IMR-90 (cell line): ENCODE data around the gene SUPT3H. TPM values are rescaled to one million over a fixed set of nuclear protein-coding genes. Genes with fewer than 3 reads are reported as not detected.

ENCODE experiments used
- ATAC-seq: fragments of 200-7000 bp; cut with Tn5 transposase; 2 replicates; pipeline ENCODE4 v1.9.1; 2020; ENCODE audit warnings: low read depth, mild to moderate bottlenecking, moderate library complexity
- BruUV-seq: library from RNA; stranded (reverse); fragments of 400-500 nt; replicated peaks from 2 replicates; lab custom pipeline; 2021; lab: Mats Ljungman, UMichigan
- CTCF ChIA-PET: fragments of 300-600 bp; formaldehyde crosslinking; extraction: SDS; loops from one replicate; lab custom pipeline; 2021; ENCODE audit warnings: antibody characterized with exemption; lab: Yijun Ruan, JAX
- POLR2A ChIA-PET: fragments of 300-600 bp; sonication (Branson Sonifier 250); formaldehyde crosslinking; loops from one replicate; lab custom pipeline; 2022; ENCODE audit warnings: antibody characterized with exemption; ENCODE audit not compliant: unreplicated experiment; lab: Charles Lee
- DNase-seq: peaks from one replicate; pipeline ENCODE4 v3.0.0; 2013
- H2AFZ ChIP-seq: replicated peaks from 2 replicates; pipeline ENCODE3; 2013; ENCODE audit warnings: low read length, mild to moderate bottlenecking; ENCODE audit not compliant: poor library complexity
- H2AK5ac ChIP-seq: 2 replicates; pipeline ENCODE4 v1.6.1; 2013; ENCODE audit warnings: low read depth, low read length, inconsistent platforms
- H2AK9ac ChIP-seq: replicated peaks from 2 replicates; pipeline ENCODE3; 2013; ENCODE audit warnings: mild to moderate bottlenecking, low read depth, low read length, moderate library complexity; ENCODE audit not compliant: poor library complexity
- H2BK120ac ChIP-seq: 2 replicates; pipeline ENCODE4 v1.6.1; 2013; ENCODE audit warnings: low read depth, low read length, inconsistent platforms
- H2BK15ac ChIP-seq: 3 replicates; pipeline ENCODE4 v1.6.1; 2013; ENCODE audit warnings: low read depth, low read length, inconsistent platforms
- H2BK20ac ChIP-seq: 2 replicates; pipeline ENCODE4 v1.6.1; 2013; ENCODE audit warnings: low read depth, mild to moderate bottlenecking, inconsistent platforms, low read length, moderate library complexity
- H2BK5ac ChIP-seq: 2 replicates; pipeline ENCODE4 v1.6.1; 2013; ENCODE audit warnings: mild to moderate bottlenecking, low read depth, low read length, inconsistent platforms; ENCODE audit not compliant: poor library complexity, severe bottlenecking
- H3K14ac ChIP-seq: replicated peaks from 2 replicates; pipeline ENCODE4 v1.6.1; 2013; ENCODE audit warnings: low read depth, low read length, inconsistent platforms
- H3K18ac ChIP-seq: 2 replicates; pipeline ENCODE4 v1.6.1; 2013; ENCODE audit warnings: low read depth, low read length, control low read depth
- H3K23ac ChIP-seq: 2 replicates; pipeline ENCODE4 v1.6.1; 2013; ENCODE audit warnings: low read depth, low read length, inconsistent platforms
- H3K27ac ChIP-seq: 2 replicates; pipeline ENCODE4 v1.5.1; 2013; ENCODE audit warnings: mild to moderate bottlenecking, control low read depth, low read length; ENCODE audit not compliant: insufficient read depth
- H3K27me3 ChIP-seq: 2 replicates; pipeline ENCODE4 v1.6.1; 2013; ENCODE audit warnings: low read length; ENCODE audit not compliant: control insufficient read depth, insufficient read depth
- H3K36me3 ChIP-seq: 2 replicates; pipeline ENCODE4 v1.6.1; 2013; ENCODE audit warnings: low read length, mixed read lengths; ENCODE audit not compliant: control insufficient read depth, insufficient read depth
- H3K4ac ChIP-seq: 2 replicates; pipeline ENCODE4 v1.6.1; 2013; ENCODE audit warnings: low read depth, low read length, inconsistent platforms
- H3K4me1 ChIP-seq: 2 replicates; pipeline ENCODE4 v1.6.1; 2013; ENCODE audit warnings: low read length, mixed read lengths; ENCODE audit not compliant: control insufficient read depth, insufficient read depth
- H3K4me2 ChIP-seq: 2 replicates; pipeline ENCODE4 v1.6.1; 2013; ENCODE audit warnings: low read depth, mild to moderate bottlenecking, control low read depth, low read length, moderate library complexity
- H3K4me3 ChIP-seq: 2 replicates; pipeline ENCODE4 v1.5.1; 2013; ENCODE audit warnings: low read depth, mild to moderate bottlenecking, control low read depth, low read length, moderate library complexity; ENCODE audit not compliant: insufficient read depth
- H3K56ac ChIP-seq: 2 replicates; pipeline ENCODE4 v1.6.1; 2013; ENCODE audit warnings: low read length, inconsistent platforms; ENCODE audit not compliant: insufficient read depth; ENCODE audit errors: extremely low read depth
- H3K79me1 ChIP-seq, 2 experiments: 2 replicates each; pipeline ENCODE4 v1.6.1; 2013; ENCODE audit warnings: low read length in 2 of 2, inconsistent platforms in 1 of 2, low read depth in 1 of 2
- H3K9ac ChIP-seq: 2 replicates; pipeline ENCODE4 v1.6.1; 2013; ENCODE audit warnings: low read depth, low read length, control low read depth
- H3K9me1 ChIP-seq: 2 replicates; pipeline ENCODE4 v1.6.1; 2013; ENCODE audit warnings: low read length, inconsistent platforms; ENCODE audit not compliant: insufficient read depth
- H3K9me3 ChIP-seq: 2 replicates; pipeline ENCODE4 v1.6.1; 2013; ENCODE audit warnings: low read length; ENCODE audit not compliant: control insufficient read depth, insufficient read depth
- H4K20me1 ChIP-seq: 2 replicates; pipeline ENCODE4 v1.6.1; 2013; ENCODE audit warnings: low read length, inconsistent platforms; ENCODE audit not compliant: insufficient read depth
- H4K5ac ChIP-seq: 2 replicates; pipeline ENCODE4 v1.6.1; 2013; ENCODE audit warnings: mild to moderate bottlenecking, low read depth, low read length, control low read depth
- H4K8ac ChIP-seq, 2 experiments: 2 replicates each; pipeline ENCODE4 v1.6.1; 2013; ENCODE audit warnings: low read depth in 2 of 2, low read length in 2 of 2, control low read depth in 1 of 2, inconsistent platforms in 1 of 2
- H4K91ac ChIP-seq: 2 replicates; pipeline ENCODE4 v1.6.1; 2013; ENCODE audit warnings: low read depth, low read length, inconsistent platforms; ENCODE audit not compliant: insufficient read depth
- BHLHE40 ChIP-seq: fragments of 150-350 bp; IDR thresholded peaks from 2 replicates; pipeline ENCODE4 v1.6.1; 2016; ENCODE audit warnings: mild to moderate bottlenecking, low read depth, low read length
- CEBPB ChIP-seq: IDR thresholded peaks from 2 replicates; pipeline ENCODE4 v1.6.1; 2012; ENCODE audit warnings: low read depth, low read length, improper control_type of control experiment
- CTCF ChIP-seq: conservative IDR thresholded peaks from 2 replicates; pipeline ENCODE4 v1.5.1; 2012; ENCODE audit warnings: mild to moderate bottlenecking, low read depth, low read length, improper control_type of control experiment
- FOS ChIP-seq: fragments of 150-350 bp; IDR thresholded peaks from 2 replicates; pipeline ENCODE4 v1.6.1; 2016; ENCODE audit warnings: low read depth, low read length
- MAFK ChIP-seq: IDR thresholded peaks from 2 replicates; pipeline ENCODE4 v1.6.1; 2012; ENCODE audit warnings: low read depth, low read length, improper control_type of control experiment
- MAZ ChIP-seq: IDR thresholded peaks from 2 replicates; pipeline ENCODE4 v1.6.1; 2012; ENCODE audit warnings: low read depth, mild to moderate bottlenecking, low read length, improper control_type of control experiment, moderate library complexity, borderline replicate concordance
- MXI1 ChIP-seq: IDR thresholded peaks from 2 replicates; pipeline ENCODE4 v1.6.1; 2012; ENCODE audit warnings: low read depth, mild to moderate bottlenecking, low read length, moderate library complexity, borderline replicate concordance
- POLR2A ChIP-seq: IDR thresholded peaks from 2 replicates; pipeline ENCODE4 v1.6.1; 2012; ENCODE audit warnings: mild to moderate bottlenecking, low read depth, low read length
- RAD21 ChIP-seq: IDR thresholded peaks from 2 replicates; pipeline ENCODE4 v1.6.1; 2012; ENCODE audit warnings: low read length, improper control_type of control experiment
- RFX5 ChIP-seq: IDR thresholded peaks from 2 replicates; pipeline ENCODE4 v1.8.0; 2012; ENCODE audit warnings: low read depth, mild to moderate bottlenecking, low read length, moderate library complexity
- SMC3 ChIP-seq: fragments of 150-350 bp; IDR thresholded peaks from 2 replicates; pipeline ENCODE4 v1.6.1; 2016; ENCODE audit warnings: low read depth, mild to moderate bottlenecking, antibody characterized with exemption, low read length, moderate library complexity
- WGBS, 2 experiments: methylation state at CpG; one replicate each; pipeline versions ENCODE4 v1.1.5 to v1.1.7; 2013; ENCODE audit warnings: missing lambda C conversion rate in 2 of 2; ENCODE audit not compliant: insufficient read length in 1 of 2; ENCODE audit errors: extremely low coverage in 2 of 2; 5-methylcytosine and 5-hydroxymethylcytosine counted together
- dilution Hi-C: fragments of 300-500 bp; cut with HindIII; formaldehyde crosslinking; loops from one replicate; pipeline ENCODE4 v1.14.3; 2018; ENCODE audit warnings: low sequenced_read_pairs; ENCODE audit not compliant: unreplicated experiment
- in situ Hi-C: fragments of 300-500 bp; cut with MboI; formaldehyde crosslinking; loops from 3 replicates; pipeline ENCODE4 v1.14.3; 2019; ENCODE audit warnings: low sequenced_read_pairs, inconsistent platforms, mixed read lengths
- intact Hi-C: fragments of 100-400 bp; cut with micrococcal nuclease; formaldehyde crosslinking; loops from 2 replicates; pipeline ENCODE4 v1.10.0; 2022
- polyA plus RNA-seq, 3 experiments: library from polyadenylated mRNA; depleted of rRNA; stranded (reverse); fragments of >200 nt; gene quantifications; 2 replicates each; pipeline ENCODE4 v1.2.3, GENCODE V29; 2012; ENCODE audit warnings: low replicate concordance in 1 of 3
- total RNA-seq: library from RNA; depleted of rRNA; stranded (reverse); fragments of >200 nt; gene quantifications from 2 replicates; pipeline ENCODE4 v1.2.3, GENCODE V29; 2012
- TF ChIP-seq, protein P1 (sequence below): fragments of 150-350 bp; IDR thresholded peaks from 2 replicates; pipeline ENCODE4 v1.6.1; 2016; ENCODE audit warnings: low read depth, mild to moderate bottlenecking, low read length, moderate library complexity, borderline replicate concordance
- TF ChIP-seq, protein P2 (sequence below): fragments of 150-350 bp; IDR thresholded peaks from 2 replicates; pipeline ENCODE4 v1.6.1; 2017; ENCODE audit warnings: mild to moderate bottlenecking, antibody characterized with exemption, low read length, low read depth

The SUPT3H gene
- total and polyA plus RNA-seq, 2 of the 4 experiments (the other 2 are of a cell fraction): 4.5 to 5.0 TPM

DNA sequence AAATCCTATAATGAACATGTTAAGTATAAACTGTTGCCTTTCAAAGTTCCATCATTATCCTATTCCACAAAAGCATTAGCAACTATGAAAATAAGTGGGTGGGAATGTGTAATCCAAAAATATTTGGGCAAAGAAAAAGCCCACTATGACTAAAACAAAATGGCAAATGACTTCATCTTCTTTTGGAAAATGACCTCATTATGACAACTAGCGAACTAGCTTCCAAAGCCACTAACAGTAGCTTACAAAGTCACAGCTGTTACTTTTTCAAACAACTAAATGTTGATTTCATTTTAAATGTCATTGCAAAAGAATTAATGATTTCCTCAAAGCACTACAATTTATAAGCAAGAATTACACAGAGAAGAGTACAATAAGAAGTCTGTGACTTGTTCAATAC lies 99.4 kb downstream of the SUPT3H start:
- in situ Hi-C loops: no loop called here
- Histone ChIP-seq H2AK5ac (no peak overlapping the region), H3K23ac (no peak overlapping the region), H2AFZ (no peak overlapping the region), H3K4ac (no peak overlapping the region), H3K4me1 (no peaks in the 10 kb centered on the region; the same call in 1 of the 2 replicates), H3K4me2 (no peak overlapping the region), H3K9me3 (peaks cover 2% of the 10 kb centered on the region; the same call in 1 of the 2 replicates), H3K18ac (no peak overlapping the region), H3K79me1 (no peaks in the 10 kb centered on the region), H2BK15ac (no peak overlapping the region), H3K4me3 (no peak overlapping the region), H3K9ac (no peak overlapping the region), H2BK120ac (no peak overlapping the region), H4K5ac (no peak overlapping the region), H4K91ac (no peak overlapping the region), H3K27ac (no peak overlapping the region), H3K36me3 (no peaks in the 10 kb centered on the region), H3K14ac (no peak overlapping the region), H2AK9ac (no peak overlapping the region), H2BK20ac (no peak overlapping the region), H3K9me1 (no peaks in the 10 kb centered on the region), H4K20me1 (no peaks in the 10 kb centered on the region), H4K8ac (no peak overlapping the region), H2BK5ac (no peak overlapping the region), H3K56ac (no peak overlapping the region), H3K27me3 (no peaks in the 10 kb centered on the region)
- TF ChIP-seq, protein P1, sequence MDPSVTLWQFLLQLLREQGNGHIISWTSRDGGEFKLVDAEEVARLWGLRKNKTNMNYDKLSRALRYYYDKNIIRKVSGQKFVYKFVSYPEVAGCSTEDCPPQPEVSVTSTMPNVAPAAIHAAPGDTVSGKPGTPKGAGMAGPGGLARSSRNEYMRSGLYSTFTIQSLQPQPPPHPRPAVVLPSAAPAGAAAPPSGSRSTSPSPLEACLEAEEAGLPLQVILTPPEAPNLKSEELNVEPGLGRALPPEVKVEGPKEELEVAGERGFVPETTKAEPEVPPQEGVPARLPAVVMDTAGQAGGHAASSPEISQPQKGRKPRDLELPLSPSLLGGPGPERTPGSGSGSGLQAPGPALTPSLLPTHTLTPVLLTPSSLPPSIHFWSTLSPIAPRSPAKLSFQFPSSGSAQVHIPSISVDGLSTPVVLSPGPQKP: no peak
- TF ChIP-seq CTCF: no peak
- TF ChIP-seq POLR2A: no peak
- TF ChIP-seq CEBPB: no peak
- TF ChIP-seq SMC3: no peak
- TF ChIP-seq RFX5: no peak
- TF ChIP-seq MXI1: no peak
- no peak for TF ChIP-seq FOS
- no peak for TF ChIP-seq RAD21
- TF ChIP-seq BHLHE40: no peak
- no peak for TF ChIP-seq MAFK
- TF ChIP-seq, protein P2, sequence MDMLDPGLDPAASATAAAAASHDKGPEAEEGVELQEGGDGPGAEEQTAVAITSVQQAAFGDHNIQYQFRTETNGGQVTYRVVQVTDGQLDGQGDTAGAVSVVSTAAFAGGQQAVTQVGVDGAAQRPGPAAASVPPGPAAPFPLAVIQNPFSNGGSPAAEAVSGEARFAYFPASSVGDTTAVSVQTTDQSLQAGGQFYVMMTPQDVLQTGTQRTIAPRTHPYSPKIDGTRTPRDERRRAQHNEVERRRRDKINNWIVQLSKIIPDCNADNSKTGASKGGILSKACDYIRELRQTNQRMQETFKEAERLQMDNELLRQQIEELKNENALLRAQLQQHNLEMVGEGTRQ: no peak
- TF ChIP-seq MAZ: no peak
- WGBS, 2 experiments: no CpG with 5 or more reads among the region's 1 CpG
- dilution Hi-C loops: no loop called here
- POLR2A ChIA-PET: no interaction called here
- BruUV-seq: no TSS peak
- intact Hi-C loops: no loop called here
- CTCF ChIA-PET: no interaction called here
- no peak for ATAC-seq
- peak; percentile 54 for DNase-seq
